ENCODE measurements around the gene TMEM245.

DNA sequence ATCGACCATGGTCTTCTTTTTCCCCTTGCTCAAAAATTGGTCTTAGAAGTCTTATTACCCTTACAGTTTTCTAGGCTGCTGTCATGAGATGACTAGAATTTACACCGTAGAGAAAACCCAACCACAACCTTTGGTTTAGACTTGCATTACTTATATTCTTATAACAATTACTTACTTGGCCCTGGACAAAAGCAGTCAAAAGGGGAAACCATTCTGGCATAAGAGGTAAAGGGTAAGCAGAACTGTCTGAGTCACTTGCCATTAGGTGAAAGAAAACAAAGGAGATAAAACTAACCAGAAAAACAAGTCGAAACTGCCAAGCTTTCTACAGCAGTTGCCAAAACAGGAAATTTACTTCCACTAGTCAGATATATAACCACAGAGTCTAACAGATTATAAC lies 17.9 kb downstream of the TMEM245 start:
- TF ChIP-seq CTCF (conservative IDR thresholded peaks at IDR 0.05) (no peak), EZH2 (IDR thresholded peaks at IDR 0.05; ENCODE audit: low read depth) (no peak)

Measured in PC-9 (cell line).